Measurements from ENCODE around the gene CRBN. TPM values are rescaled to one million over a fixed set of nuclear protein-coding genes. Genes with fewer than 3 reads are reported as not detected.
A peak's percentile ranks its signal among the peaks of the same experiment; 100 is the strongest.

Gene CRBN
- 46.9 TPM for total RNA-seq
- long read RNA-seq, transcript CRBN-201 (11 exons, 2,206 nt): major isoform, 102 of 124 reads
- long read RNA-seq, partial matches to known transcripts: 2 of 124 reads
- long read RNA-seq, other reads (novel, unspliced or antisense): 14 of 124 reads

GRCh38 chr3:3179407-3180094, at the start of gene CRBN:
CRBN (minus strand) TSS chr3:3179691; CDS start chr3:3179687, 4 bp downstream.
- DNase-seq (peak; percentile 93), ATAC-seq (ENCODE audit: poor library complexity) (peak; percentile 100)
- intact Hi-C loops (cut with DNase I): no loop called here

GRCh38 chr3:3227640-3228039, 48.1 kb upstream of the CRBN start:
- peak; percentile 89 for ATAC-seq (ENCODE audit: poor library complexity)
- intact Hi-C loops (cut with DNase I): no loop called here
- DNase-seq: no peak

- intact Hi-C loops (cut with DNase I): no loop called here
- ATAC-seq (ENCODE audit: poor library complexity): no peak
- no peak for DNase-seq
These were observed 42.0 kb upstream of the CRBN start for GRCh38 chr3:3221528-3221927.

GRCh38 chr3:3216401-3216800, 36.9 kb upstream of the CRBN start:
- ATAC-seq (ENCODE audit: poor library complexity) (no peak), DNase-seq (no peak)
- intact Hi-C loops (cut with DNase I): no loop called here

GRCh38 chr3:3212781-3213440, 33.4 kb upstream of the CRBN start:
- intact Hi-C loops (cut with DNase I): no loop called here
- no peak for ATAC-seq (ENCODE audit: poor library complexity)
- no peak for DNase-seq

GRCh38 chr3:3209714-3210113, 30.2 kb upstream of the CRBN start:
- no peak for ATAC-seq (ENCODE audit: poor library complexity)
- intact Hi-C loops (cut with DNase I): loop anchor here (10.0 kb wide), 1 partner anchor 785 kb away; no protein-coding TSS in a partner anchor
- DNase-seq: no peak

- intact Hi-C loops (cut with DNase I): loop anchor here (10.0 kb wide), 1 partner anchor 786 kb away; no protein-coding TSS in a partner anchor
- no peak for ATAC-seq (ENCODE audit: poor library complexity)
These were observed 29.6 kb upstream of the CRBN start for GRCh38 chr3:3209057-3209456.

GRCh38 chr3:3201611-3202010, 22.1 kb upstream of the CRBN start:
- ATAC-seq (ENCODE audit: poor library complexity): no peak
- intact Hi-C loops (cut with DNase I): loop anchor here (10.0 kb wide), 1 partner anchor 793 kb away; no protein-coding TSS in a partner anchor
- no peak for DNase-seq

More at GRCh38 chr3:3209057-3209456, 29.6 kb upstream of the CRBN start:
- DNase-seq: no peak

- DNase-seq (no peak), ATAC-seq (ENCODE audit: poor library complexity) (peak; percentile 73)
- intact Hi-C loops (cut with DNase I): loop anchor here (10.0 kb wide), 1 partner anchor 794 kb away; no protein-coding TSS in a partner anchor
These were observed 21.2 kb upstream of the CRBN start for GRCh38 chr3:3200632-3201212.

- intact Hi-C loops (cut with DNase I): loop anchor here (5.0 kb wide), 1 partner anchor 1093 kb away; no protein-coding TSS in a partner anchor
- ATAC-seq (ENCODE audit: poor library complexity): no peak
- no peak for DNase-seq
These were observed 19.8 kb upstream of the CRBN start for GRCh38 chr3:3199306-3199705.

GRCh38 chr3:3196148-3196861, 16.8 kb upstream of the CRBN start:
- intact Hi-C loops (cut with DNase I): loop anchor here (5.0 kb wide), 1 partner anchor 1096 kb away; no protein-coding TSS in a partner anchor
- no peak for DNase-seq
- no peak for ATAC-seq (ENCODE audit: poor library complexity)

- ATAC-seq (ENCODE audit: poor library complexity) (no peak), DNase-seq (no peak)
- intact Hi-C loops (cut with DNase I): loop anchor here (5.0 kb wide), 1 partner anchor 1097 kb away; no protein-coding TSS in a partner anchor
These were observed 15.4 kb upstream of the CRBN start for GRCh38 chr3:3194861-3195260.

- DNase-seq: no peak
- intact Hi-C loops (cut with DNase I): no loop called here
- ATAC-seq (ENCODE audit: poor library complexity): no peak
These were observed 12.8 kb upstream of the CRBN start for GRCh38 chr3:3192286-3192675.

GRCh38 chr3:3191675-3192285, 12.3 kb upstream of the CRBN start:
- intact Hi-C loops (cut with DNase I): no loop called here
- no peak for ATAC-seq (ENCODE audit: poor library complexity)
- DNase-seq: no peak

GRCh38 chr3:3189961-3190360, 10.5 kb upstream of the CRBN start:
- no peak for ATAC-seq (ENCODE audit: poor library complexity)

GRCh38 chr3:3189102-3189727, 9.7 kb upstream of the CRBN start:
- DNase-seq (no peak), ATAC-seq (ENCODE audit: poor library complexity) (peak; percentile 73)
- intact Hi-C loops (cut with DNase I): no loop called here

More at GRCh38 chr3:3189961-3190360, 10.5 kb upstream of the CRBN start:
- DNase-seq: no peak
- intact Hi-C loops (cut with DNase I): no loop called here

GRCh38 chr3:3184876-3185275, 5.4 kb upstream of the CRBN start:
- ATAC-seq (ENCODE audit: poor library complexity) (no peak), DNase-seq (no peak)
- intact Hi-C loops (cut with DNase I): no loop called here

- ATAC-seq (ENCODE audit: poor library complexity) (no peak), DNase-seq (no peak)
- intact Hi-C loops (cut with DNase I): no loop called here
These were observed 965 bp upstream of the CRBN start for GRCh38 chr3:3180456-3180855.

Data from Right ventricle myocardium superior (tissue), 1 donor.